GM20000 (cell line): ENCODE data around the gene SPEM2.

ENCODE experiments used
- DNase-seq: peaks from one replicate; pipeline ENCODE4 v3.0.0; 2012; ENCODE audit warnings: low spot score
- CTCF ChIP-seq: IDR thresholded peaks from 2 replicates; pipeline ENCODE4 v1.5.1; 2012; ENCODE audit warnings: mild to moderate bottlenecking, control low read depth; ENCODE audit errors: extremely low read depth, missing control alignments

Gene SPEM2

GRCh38 chr17:7440113-7440833 lies 14.9 kb downstream of the SPEM2 start:
- peak; percentile 81 for DNase-seq
- no peak for TF ChIP-seq CTCF

GRCh38 chr17:7440834-7441195 lies 15.4 kb downstream of the SPEM2 start:
- TF ChIP-seq CTCF = no peak
- peak; percentile 80 for DNase-seq

GRCh38 chr17:7441266-7441665 lies 15.8 kb downstream of the SPEM2 start:
- no peak for TF ChIP-seq CTCF
- DNase-seq = no peak

- no peak for TF ChIP-seq CTCF
- no peak for DNase-seq
Measured at GRCh38 chr17:7442142-7442541, 16.7 kb downstream of the SPEM2 start.

GRCh38 chr17:7443499-7444485 lies 18.4 kb downstream of the SPEM2 start:
- no peak for DNase-seq
- no peak for TF ChIP-seq CTCF

- TF ChIP-seq CTCF = peak; percentile 9
- DNase-seq = peak; percentile 76
Measured at GRCh38 chr17:7444682-7445618, 19.5 kb downstream of the SPEM2 start, which contains the start of gene CHRNB1. Gene CHRNB1, plus strand, starts transcription at chr17:7445061. Its CDS starts 67 bp downstream, at chr17:7445128.
